EH (cell line): ENCODE results near the gene APOBEC4.
A peak's percentile ranks its signal among the peaks of the same experiment; 100 is the strongest.
"Not testable (repeated sequence)": the region's sequence is repeated elsewhere in the genome, so short reads cannot be mapped to it uniquely, and the experiment has no call there.

Source experiments
- DNase-seq: peaks from one replicate; pipeline ENCODE4 v3.0.0-alpha.2; 2015; ENCODE audit warnings: low read depth

APOBEC4 gene

GRCh38 chr1:183652547-183653461, at the start of gene APOBEC4:
Gene APOBEC4 (minus strand): TSS chr1:183653316. CDS start chr1:183648781, 4,535 bp downstream.
- no peak for DNase-seq

GRCh38 chr1:183702813-183703198, 49.7 kb upstream of the APOBEC4 start:
- no peak for DNase-seq

GRCh38 chr1:183702087-183702812, 49.1 kb upstream of the APOBEC4 start:
- no peak for DNase-seq

GRCh38 chr1:183699616-183700160, 46.6 kb upstream of the APOBEC4 start:
- no peak for DNase-seq

- no peak for DNase-seq
These were observed 44.9 kb upstream of the APOBEC4 start for GRCh38 chr1:183697814-183698590.

- no peak for DNase-seq
These were observed 43.9 kb upstream of the APOBEC4 start for GRCh38 chr1:183696981-183697380.

GRCh38 chr1:183694755-183695154, 41.6 kb upstream of the APOBEC4 start:
- no peak for DNase-seq

GRCh38 chr1:183694066-183694465, 41.0 kb upstream of the APOBEC4 start:
- DNase-seq, result no peak

- DNase-seq, result no peak
These were observed 40.4 kb upstream of the APOBEC4 start for GRCh38 chr1:183693521-183693920.

GRCh38 chr1:183689762-183690204, 36.7 kb upstream of the APOBEC4 start:
- no peak for DNase-seq

- DNase-seq, result no peak
These were observed 35.4 kb upstream of the APOBEC4 start for GRCh38 chr1:183688341-183689060.

GRCh38 chr1:183687546-183688304, 34.6 kb upstream of the APOBEC4 start:
- DNase-seq, result no peak

- DNase-seq, result no peak
These were observed 33.1 kb upstream of the APOBEC4 start for GRCh38 chr1:183686229-183686628.

- DNase-seq, result peak; percentile 60
These were observed 32.1 kb upstream of the APOBEC4 start for GRCh38 chr1:183685112-183685713.

- not testable (repeated sequence) for DNase-seq
These were observed 26.2 kb upstream of the APOBEC4 start for GRCh38 chr1:183679363-183679762.

- no peak for DNase-seq
These were observed 25.7 kb upstream of the APOBEC4 start for GRCh38 chr1:183678819-183679218.

- peak; percentile 51 for DNase-seq
These were observed 23.6 kb upstream of the APOBEC4 start for GRCh38 chr1:183676586-183677189.

GRCh38 chr1:183675883-183676585, 22.9 kb upstream of the APOBEC4 start:
- DNase-seq, result no peak

- no peak for DNase-seq
These were observed 22.3 kb upstream of the APOBEC4 start for GRCh38 chr1:183675381-183675780.
